Rectal smooth muscle tissue (tissue), 1 donor: Measurements from ENCODE around the gene BAHD1.

Experiments used
- H3K27ac ChIP-seq: one replicate; pipeline ENCODE4 v1.7.0; 2013; ENCODE audit warnings: low read depth, low read length, inconsistent platforms
- H3K27me3 ChIP-seq: one replicate; pipeline ENCODE4 v1.7.0; 2013; ENCODE audit warnings: low read length; ENCODE audit not compliant: control insufficient read depth, insufficient read depth
- H3K36me3 ChIP-seq: one replicate; pipeline ENCODE4 v1.7.0; 2013; ENCODE audit warnings: low read length; ENCODE audit not compliant: control insufficient read depth, insufficient read depth
- H3K4me1 ChIP-seq: one replicate; pipeline ENCODE4 v1.7.0; 2013; ENCODE audit warnings: low read length; ENCODE audit not compliant: control insufficient read depth, insufficient read depth
- H3K4me3 ChIP-seq: one replicate; pipeline ENCODE4 v1.7.0; 2013; ENCODE audit warnings: low read length
- H3K9ac ChIP-seq: one replicate; pipeline ENCODE4 v1.7.0; 2013; ENCODE audit warnings: low read length

Gene BAHD1

GRCh38 chr15:40454904-40455391 is 14.2 kb downstream of the BAHD1 start:
- Histone ChIP-seq H3K27me3 (no peaks in the 10 kb centered on the region), H3K27ac (no peak overlapping the region), H3K36me3 (peaks cover 9% of the 10 kb centered on the region), H3K9ac (no peak overlapping the region), H3K4me3 (no peak overlapping the region), H3K4me1 (no peaks in the 10 kb centered on the region)

GRCh38 chr15:40456299-40456712 is 15.6 kb downstream of the BAHD1 start:
- H3K9ac ChIP-seq, result no peak overlapping the region
- H3K4me1 ChIP-seq, result no peaks in the 10 kb centered on the region
- H3K4me3 ChIP-seq, result no peak overlapping the region
- H3K27me3 ChIP-seq, result no peaks in the 10 kb centered on the region
- H3K27ac ChIP-seq, result no peak overlapping the region
- peaks cover 11% of the 10 kb centered on the region for H3K36me3 ChIP-seq

- H3K36me3 ChIP-seq, result peaks cover 11% of the 10 kb centered on the region
- no peak overlapping the region for H3K9ac ChIP-seq
- no peak overlapping the region for H3K4me3 ChIP-seq
- H3K4me1 ChIP-seq, result no peaks in the 10 kb centered on the region
- H3K27me3 ChIP-seq, result no peaks in the 10 kb centered on the region
- H3K27ac ChIP-seq, result no peak overlapping the region
Observed at GRCh38 chr15:40456738-40457137, 16.0 kb downstream of the BAHD1 start.

GRCh38 chr15:40458495-40459371 is 18.0 kb downstream of the BAHD1 start:
- Histone ChIP-seq H3K9ac (no peak overlapping the region), H3K4me1 (no peaks in the 10 kb centered on the region), H3K27ac (no peak overlapping the region), H3K4me3 (no peak overlapping the region), H3K36me3 (peaks cover 15% of the 10 kb centered on the region), H3K27me3 (no peaks in the 10 kb centered on the region)

- H3K4me3 ChIP-seq, result no peak overlapping the region
- H3K27me3 ChIP-seq, result no peaks in the 10 kb centered on the region
- no peaks in the 10 kb centered on the region for H3K4me1 ChIP-seq
- H3K27ac ChIP-seq, result no peak overlapping the region
- peaks cover 22% of the 10 kb centered on the region for H3K36me3 ChIP-seq
- H3K9ac ChIP-seq, result no peak overlapping the region
Observed at GRCh38 chr15:40459391-40460015, 18.8 kb downstream of the BAHD1 start.

GRCh38 chr15:40460404-40460803 is 19.7 kb downstream of the BAHD1 start:
- Histone ChIP-seq H3K27ac (no peak overlapping the region), H3K36me3 (peaks cover 27% of the 10 kb centered on the region), H3K4me1 (no peaks in the 10 kb centered on the region), H3K9ac (no peak overlapping the region), H3K27me3 (no peaks in the 10 kb centered on the region), H3K4me3 (no peak overlapping the region)

GRCh38 chr15:40461958-40462357 is 21.2 kb downstream of the BAHD1 start:
- Histone ChIP-seq H3K27me3 (no peaks in the 10 kb centered on the region), H3K27ac (no peak overlapping the region), H3K9ac (no peak overlapping the region), H3K4me3 (no peak overlapping the region), H3K4me1 (no peaks in the 10 kb centered on the region), H3K36me3 (peaks cover 27% of the 10 kb centered on the region)

GRCh38 chr15:40463279-40463678 is 22.5 kb downstream of the BAHD1 start:
- Histone ChIP-seq H3K27ac (no peak overlapping the region), H3K36me3 (peaks cover 27% of the 10 kb centered on the region), H3K27me3 (no peaks in the 10 kb centered on the region), H3K4me3 (no peak overlapping the region), H3K4me1 (no peaks in the 10 kb centered on the region), H3K9ac (no peak overlapping the region)

GRCh38 chr15:40463886-40464545 is 23.3 kb downstream of the BAHD1 start:
- Histone ChIP-seq H3K36me3 (peaks cover 23% of the 10 kb centered on the region), H3K4me3 (no peak overlapping the region), H3K4me1 (no peaks in the 10 kb centered on the region), H3K27ac (no peak overlapping the region), H3K27me3 (no peaks in the 10 kb centered on the region), H3K9ac (no peak overlapping the region)

- Histone ChIP-seq H3K27me3 (no peaks in the 10 kb centered on the region), H3K27ac (no peak overlapping the region), H3K9ac (no peak overlapping the region), H3K4me3 (no peak overlapping the region), H3K36me3 (peaks cover 18% of the 10 kb centered on the region), H3K4me1 (no peaks in the 10 kb centered on the region)
Observed at GRCh38 chr15:40464595-40465185, 23.9 kb downstream of the BAHD1 start.

GRCh38 chr15:40465939-40466338 is 25.2 kb downstream of the BAHD1 start:
- H3K27ac ChIP-seq, result no peak overlapping the region
- H3K9ac ChIP-seq, result no peak overlapping the region
- H3K4me3 ChIP-seq, result no peak overlapping the region
- no peaks in the 10 kb centered on the region for H3K27me3 ChIP-seq
- H3K4me1 ChIP-seq, result peaks cover 4% of the 10 kb centered on the region
- H3K36me3 ChIP-seq, result peaks cover 16% of the 10 kb centered on the region
